Large intestine (tissue), 3 donors: ENCODE data around the gene MPDZ. TPM values are rescaled to one million over a fixed set of nuclear protein-coding genes. Genes with fewer than 3 reads are reported as not detected.
A peak's percentile ranks its signal among the peaks of the same experiment; 100 is the strongest.

ENCODE experiments used
- DNase-seq, 2 donors: peaks; one replicate each; pipeline versions ENCODE4 v3.0.0 to v3.0.0-alpha.2; 2013
- H3K27ac ChIP-seq: one replicate; pipeline ENCODE4 v1.5.1; 2013; ENCODE audit warnings: low read length
- H3K27me3 ChIP-seq: 2 replicates; pipeline ENCODE4 v1.6.1; 2013; ENCODE audit warnings: low read length; ENCODE audit not compliant: control insufficient read depth, insufficient read depth
- H3K36me3 ChIP-seq: 2 replicates; pipeline ENCODE4 v1.6.1; 2013; ENCODE audit warnings: low read length; ENCODE audit not compliant: control insufficient read depth, insufficient read depth
- H3K4me1 ChIP-seq: one replicate; pipeline ENCODE4 v1.6.1; 2013; ENCODE audit warnings: low read length; ENCODE audit not compliant: control insufficient read depth, insufficient read depth
- H3K4me3 ChIP-seq: one replicate; pipeline ENCODE4 v1.5.1; 2013; ENCODE audit warnings: low read length
- H3K9me3 ChIP-seq: one replicate; pipeline ENCODE4 v1.6.1; 2013; ENCODE audit warnings: mild to moderate bottlenecking, low read depth, low read length, moderate library complexity; ENCODE audit not compliant: control insufficient read depth
- WGBS: methylation state at CpG from one replicate; pipeline ENCODE4 v1.1.5; 2013; ENCODE audit warnings: low lambda C conversion rate; ENCODE audit not compliant: insufficient coverage; 5-methylcytosine and 5-hydroxymethylcytosine counted together
- polyA plus RNA-seq: library from polyadenylated mRNA; unstranded; fragments of 120-200 nt; gene quantifications from one replicate; pipeline ENCODE4 v1.2.1, GENCODE V29; 2013

The MPDZ gene
- polyA plus RNA-seq, 1 donor = 51.0 TPM

DNA sequence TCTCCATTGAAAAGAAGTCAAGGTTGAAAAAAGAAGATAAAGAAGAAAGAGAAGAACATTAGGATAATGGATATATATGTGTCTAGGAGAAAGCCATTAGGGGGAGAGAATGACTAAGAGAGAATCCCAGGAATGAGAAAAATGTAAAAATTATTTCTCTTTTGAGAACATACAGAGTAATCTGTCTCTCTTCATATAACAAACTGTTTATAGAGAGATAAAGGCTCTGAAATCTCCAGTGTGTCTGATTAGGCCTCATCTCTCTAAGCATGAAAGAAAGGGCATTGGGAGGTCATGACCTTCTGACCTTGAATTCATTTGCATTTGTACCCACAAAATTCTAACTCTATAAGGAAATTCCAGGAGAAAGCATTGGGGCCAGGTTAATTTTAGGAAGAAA lies 3.5 kb upstream of the MPDZ start:
- Histone ChIP-seq H3K27ac (no peak overlapping the region), H3K36me3 (no peaks in the 10 kb centered on the region)
- no peak for DNase-seq

DNA sequence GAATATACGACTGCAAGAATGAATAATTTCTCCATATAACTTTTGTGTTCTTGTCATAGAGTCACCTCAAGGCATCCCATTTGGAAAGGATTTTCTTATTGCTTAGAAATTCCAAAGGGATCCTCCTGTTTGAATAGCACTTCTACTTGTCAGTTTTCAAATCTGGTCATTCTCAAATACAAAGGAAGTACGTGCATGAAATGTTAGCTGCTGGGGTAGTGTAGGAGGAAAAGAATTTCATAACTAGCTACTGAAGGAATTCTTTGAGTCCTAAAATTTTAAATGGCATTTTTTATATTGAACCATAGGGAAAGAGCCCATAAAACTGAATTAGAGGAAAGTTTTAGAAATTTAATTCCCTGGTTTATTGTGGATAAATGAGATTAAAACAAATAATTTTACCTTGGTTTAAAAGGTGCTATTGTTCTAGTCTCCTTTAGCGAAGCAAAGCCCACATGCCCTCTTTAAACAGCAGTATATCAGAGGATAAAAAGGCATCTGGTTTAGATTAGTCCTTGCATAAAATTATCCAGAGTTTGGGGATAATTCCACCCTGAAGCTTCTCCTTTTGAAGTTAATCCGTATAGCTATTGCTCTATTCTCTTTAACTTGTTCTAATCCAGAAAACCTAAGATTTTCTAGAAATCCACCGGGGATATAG lies 2.0 kb upstream of the MPDZ start:
- no peak overlapping the region for H3K4me3 ChIP-seq
- no peak overlapping the region for H3K27ac ChIP-seq
- no peak for DNase-seq
- no peaks in the 10 kb centered on the region for H3K4me1 ChIP-seq
- peaks cover 14% of the 10 kb centered on the region for H3K27me3 ChIP-seq
- no peaks in the 10 kb centered on the region for H3K36me3 ChIP-seq
- WGBS = 90% methylated on average over 3 of the region's 5 CpGs
- H3K9me3 ChIP-seq = no peaks in the 10 kb centered on the region

More for the DNA sequence above, 3.5 kb upstream of the MPDZ start:
- Histone ChIP-seq H3K4me3 (no peak overlapping the region), H3K27me3 (peaks cover 12% of the 10 kb centered on the region), H3K9me3 (no peaks in the 10 kb centered on the region), H3K4me1 (no peaks in the 10 kb centered on the region)

DNA sequence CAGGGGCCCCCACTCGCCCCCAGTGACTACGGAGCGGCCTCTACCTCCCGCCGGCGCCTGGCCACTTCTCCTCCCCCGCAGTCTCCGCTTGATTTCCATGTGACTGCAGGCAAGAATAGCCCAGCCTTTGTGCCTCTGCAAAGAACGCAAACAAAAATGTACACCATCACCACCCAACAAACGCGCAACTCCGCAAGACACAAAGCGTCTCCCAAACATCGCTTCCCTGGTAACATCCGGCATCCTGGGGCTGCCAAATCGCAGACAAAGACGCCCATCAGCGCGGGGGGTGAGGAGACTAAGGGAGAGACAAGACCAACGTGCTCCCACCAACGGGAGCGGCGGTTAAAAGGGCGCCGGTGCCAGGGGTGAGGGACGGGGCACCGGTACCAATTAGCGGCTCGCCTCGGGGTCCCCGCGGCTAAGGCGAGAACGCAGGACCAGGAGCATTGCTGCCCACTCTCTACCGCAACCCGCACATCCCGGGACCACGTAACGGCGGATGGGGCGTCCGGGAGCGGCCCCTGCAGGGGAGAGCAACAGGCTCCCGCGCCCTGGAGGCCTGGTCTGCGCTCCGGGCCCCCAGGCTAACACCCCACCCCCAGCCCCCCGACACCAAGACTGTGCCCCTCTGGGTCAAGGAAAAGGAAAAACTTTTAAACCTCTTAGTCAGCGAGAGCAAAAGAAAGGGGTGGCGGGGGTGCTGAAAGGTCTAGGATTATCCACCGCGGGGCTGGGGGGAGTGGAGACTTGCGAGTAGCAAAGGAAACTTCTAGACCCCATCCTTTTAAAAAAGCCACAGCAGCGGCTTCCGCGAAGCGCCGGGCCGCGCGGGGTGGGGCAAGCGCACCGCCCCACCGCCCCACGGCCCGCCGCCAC lies 885 bp downstream of the MPDZ start:
- peak; percentile 18 to 56 for DNase-seq
- Histone ChIP-seq H3K36me3 (no peaks in the 10 kb centered on the region), H3K4me1 (no peaks in the 10 kb centered on the region), H3K27ac (peak overlapping the region; percentile 55), H3K27me3 (peaks cover 14% of the 10 kb centered on the region), H3K4me3 (peak overlapping the region; percentile 65), H3K9me3 (no peaks in the 10 kb centered on the region)
- no CpG with 5 or more reads among the region's 67 CpGs for WGBS

DNA sequence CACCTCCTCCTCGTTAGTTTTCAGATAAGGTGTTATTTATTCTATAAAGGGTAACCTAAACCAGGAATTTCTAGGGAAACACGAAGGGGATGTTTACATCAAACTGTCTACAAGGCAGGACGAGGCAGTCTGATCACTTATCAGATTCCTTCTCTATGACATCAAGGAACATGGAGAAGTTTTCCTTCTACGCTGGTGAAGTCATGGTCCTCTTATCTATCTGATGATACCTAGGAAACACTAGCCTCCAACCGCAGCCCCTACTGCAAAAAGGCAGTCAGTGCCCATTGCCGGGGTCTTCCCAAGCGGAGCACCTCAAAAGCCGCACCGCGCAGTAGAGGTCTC lies 1.5 kb downstream of the MPDZ start:
- H3K27ac ChIP-seq = peak overlapping the region; percentile 55
- peak overlapping the region; percentile 65 for H3K4me3 ChIP-seq
- no peaks in the 10 kb centered on the region for H3K4me1 ChIP-seq
- H3K27me3 ChIP-seq = peaks cover 14% of the 10 kb centered on the region
- no peaks in the 10 kb centered on the region for H3K36me3 ChIP-seq
- no peaks in the 10 kb centered on the region for H3K9me3 ChIP-seq
- no peak for DNase-seq
- WGBS = no CpG with 5 or more reads among the region's 10 CpGs

DNA sequence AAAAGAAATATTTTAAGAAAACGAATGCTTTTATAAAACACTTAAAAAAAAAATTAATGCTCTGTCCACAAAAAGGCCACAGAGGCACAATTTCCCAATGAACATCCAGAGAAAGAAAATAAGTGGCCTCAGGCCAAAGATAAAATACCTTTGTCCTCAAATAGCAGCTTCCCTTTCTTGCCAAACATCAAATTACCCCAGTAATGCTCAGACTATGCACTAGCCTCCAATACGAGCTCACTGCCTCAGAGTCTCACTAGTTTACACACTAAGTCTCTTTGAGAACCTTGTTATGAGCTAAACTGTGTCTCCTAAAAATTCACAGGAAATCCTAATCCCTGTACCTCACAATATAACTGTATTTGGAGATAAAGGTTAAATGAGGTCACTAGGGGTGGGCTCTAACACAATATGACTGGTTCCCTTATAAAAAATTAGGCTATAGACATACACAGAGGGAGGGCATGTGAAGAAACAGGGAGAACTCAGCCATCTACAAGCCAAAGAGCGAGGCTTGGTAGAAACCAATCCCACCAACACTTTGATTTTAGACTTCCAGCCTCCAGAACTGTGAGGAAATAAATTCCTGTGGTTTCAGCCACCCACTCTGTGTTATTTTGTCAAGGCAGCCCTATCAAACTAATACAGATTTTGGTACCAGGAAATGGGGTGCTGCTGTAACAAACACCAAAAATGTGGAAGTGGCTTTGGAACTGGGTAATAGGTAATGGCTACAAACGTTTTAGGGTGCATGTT lies 4.4 kb downstream of the MPDZ start:
- H3K36me3 ChIP-seq = no peaks in the 10 kb centered on the region
- no peak for DNase-seq
- H3K9me3 ChIP-seq = no peaks in the 10 kb centered on the region
- H3K4me3 ChIP-seq = no peak overlapping the region
- H3K27ac ChIP-seq = no peak overlapping the region
- 89% methylated on average over 2 of the region's 4 CpGs for WGBS
- peaks cover 10% of the 10 kb centered on the region for H3K27me3 ChIP-seq
- no peaks in the 10 kb centered on the region for H3K4me1 ChIP-seq

DNA sequence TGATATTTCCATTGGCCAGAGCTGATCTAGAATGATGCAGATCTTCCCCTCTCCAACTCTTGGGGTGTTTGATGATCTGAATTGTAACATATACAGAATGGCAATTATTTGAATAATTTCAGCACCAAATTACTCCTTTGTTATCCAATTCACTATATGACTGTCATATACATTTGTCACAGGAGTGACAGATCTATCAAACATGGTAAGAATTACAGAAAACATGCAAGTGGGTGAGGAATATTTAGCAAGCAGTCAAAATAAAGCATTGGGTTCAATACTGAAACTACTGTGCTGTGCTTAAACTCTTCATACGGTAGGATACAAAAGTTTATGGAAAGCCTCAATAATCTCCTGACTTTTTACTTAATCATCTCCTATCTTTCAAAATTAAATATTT lies 8.8 kb downstream of the MPDZ start:
- WGBS = 83% methylated on average over 1 of the region's 1 CpG
- H3K27me3 ChIP-seq = no peaks in the 10 kb centered on the region
- H3K27ac ChIP-seq = no peak overlapping the region
- DNase-seq = no peak
- no peaks in the 10 kb centered on the region for H3K4me1 ChIP-seq
- H3K9me3 ChIP-seq = no peaks in the 10 kb centered on the region
- H3K36me3 ChIP-seq = no peaks in the 10 kb centered on the region
- H3K4me3 ChIP-seq = no peak overlapping the region

DNA sequence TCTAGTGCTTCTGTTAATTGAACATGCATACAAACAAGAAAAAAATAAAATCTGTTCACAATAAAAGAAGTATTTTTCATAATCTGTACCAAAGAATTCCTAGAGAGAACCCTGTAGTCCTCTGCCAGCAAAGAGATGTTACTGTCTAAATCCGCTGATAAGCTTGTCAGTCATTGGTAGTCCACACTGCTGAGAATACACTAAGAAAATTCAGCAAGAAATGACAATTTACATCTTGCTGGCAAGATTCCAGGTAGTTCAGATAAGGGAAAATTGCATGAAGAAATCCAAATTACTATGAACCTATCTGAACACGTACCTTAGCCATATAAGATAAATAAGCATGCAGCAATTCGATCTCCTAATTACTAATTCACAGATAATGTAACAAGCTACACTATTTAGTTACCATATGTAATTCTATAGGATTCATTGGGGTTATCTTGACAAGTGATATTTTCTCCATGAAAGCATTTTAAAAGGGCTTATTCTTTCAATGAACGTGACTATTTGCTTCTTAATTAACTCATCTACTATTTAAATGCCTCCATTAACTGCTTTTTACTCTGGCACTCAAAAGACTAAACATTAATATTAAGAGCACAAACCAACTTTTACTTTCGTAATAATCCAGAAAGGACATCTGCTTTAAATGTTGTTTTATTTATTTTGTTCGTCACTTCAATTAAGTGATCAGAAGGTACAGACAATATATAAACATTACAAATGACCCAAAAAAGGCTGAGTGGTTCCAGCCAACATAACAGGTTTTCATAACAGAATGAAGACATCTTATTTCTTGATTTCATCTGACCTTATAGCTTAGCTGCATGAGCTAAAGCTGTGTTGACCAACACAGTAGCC lies 9.7 kb downstream of the MPDZ start:
- Histone ChIP-seq H3K4me1 (no peaks in the 10 kb centered on the region), H3K27me3 (no peaks in the 10 kb centered on the region), H3K36me3 (no peaks in the 10 kb centered on the region), H3K4me3 (no peak overlapping the region), H3K27ac (no peak overlapping the region), H3K9me3 (no peaks in the 10 kb centered on the region)
- WGBS = 100% methylated on average over 1 of the region's 6 CpGs
- DNase-seq = no peak

DNA sequence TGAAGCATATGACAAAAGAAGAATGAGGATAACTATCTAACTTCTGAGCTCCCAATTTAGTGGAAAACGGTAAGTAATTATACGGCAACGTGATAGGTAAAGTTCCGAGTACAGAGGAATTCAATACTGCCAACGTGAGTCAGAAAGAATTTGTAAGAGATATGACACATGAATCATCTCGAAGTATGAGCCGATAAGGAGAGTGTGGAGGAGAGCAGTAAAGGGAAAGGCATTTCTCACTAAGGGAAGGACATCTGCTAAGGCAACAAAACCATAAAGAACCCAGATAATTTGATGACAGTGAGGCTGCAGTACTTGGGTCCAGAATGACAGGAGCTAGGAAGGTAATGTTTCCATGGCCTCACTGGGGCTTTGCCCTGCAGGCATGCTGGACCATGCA lies 11.0 kb downstream of the MPDZ start:
- H3K27me3 ChIP-seq = no peaks in the 10 kb centered on the region
- H3K4me3 ChIP-seq = no peak overlapping the region
- 84% methylated on average over 7 of the region's 7 CpGs for WGBS
- DNase-seq = no peak
- H3K9me3 ChIP-seq = no peaks in the 10 kb centered on the region
- H3K4me1 ChIP-seq = no peaks in the 10 kb centered on the region
- no peak overlapping the region for H3K27ac ChIP-seq
- no peaks in the 10 kb centered on the region for H3K36me3 ChIP-seq

DNA sequence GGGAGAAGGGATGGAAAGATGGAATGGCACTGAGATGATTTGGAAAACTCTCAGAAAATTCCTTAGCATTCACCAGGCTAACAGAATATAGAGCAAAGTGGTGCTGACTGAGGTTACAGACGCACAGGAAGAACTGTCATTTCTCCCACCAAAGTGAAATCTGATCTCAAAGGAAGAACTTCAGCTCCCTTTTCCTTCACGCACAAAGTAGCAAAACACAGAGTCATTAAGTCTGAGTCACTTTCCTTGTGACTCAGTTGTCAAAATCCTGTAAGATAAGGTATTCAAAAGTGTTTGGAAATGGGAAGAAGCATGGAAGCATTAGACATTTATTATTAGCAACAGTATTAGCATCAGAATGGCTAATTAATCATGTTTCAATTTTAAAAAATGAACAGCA lies 11.7 kb downstream of the MPDZ start:
- Histone ChIP-seq H3K9me3 (no peaks in the 10 kb centered on the region), H3K4me1 (no peaks in the 10 kb centered on the region), H3K4me3 (no peak overlapping the region), H3K36me3 (no peaks in the 10 kb centered on the region), H3K27ac (no peak overlapping the region), H3K27me3 (no peaks in the 10 kb centered on the region)
- WGBS = 50% methylated on average over 1 of the region's 2 CpGs
- no peak for DNase-seq

DNA sequence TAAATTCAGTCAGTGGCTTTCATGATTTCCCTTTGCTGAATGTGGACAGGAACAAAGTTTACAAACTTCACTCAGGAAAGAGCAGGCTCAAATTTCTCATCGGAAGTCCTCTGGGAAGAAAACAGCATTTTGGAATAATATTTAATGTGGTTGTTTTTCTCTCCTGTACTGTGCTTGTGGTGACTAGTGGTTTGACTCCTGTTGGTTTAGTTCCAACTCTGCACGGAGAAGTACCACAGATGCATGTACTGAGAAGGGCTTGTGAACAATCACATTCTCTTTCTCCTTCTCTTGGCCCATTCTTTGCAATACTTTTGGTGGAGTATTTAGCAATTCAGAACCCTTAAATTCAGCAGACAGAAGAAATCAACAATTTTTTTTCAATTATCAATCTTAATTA lies 13.3 kb downstream of the MPDZ start:
- 100% methylated on average over 1 of the region's 2 CpGs for WGBS
- Histone ChIP-seq H3K9me3 (no peaks in the 10 kb centered on the region), H3K4me1 (no peaks in the 10 kb centered on the region), H3K27ac (no peak overlapping the region), H3K4me3 (no peak overlapping the region), H3K27me3 (no peaks in the 10 kb centered on the region), H3K36me3 (no peaks in the 10 kb centered on the region)
- no peak for DNase-seq
